IPS-18c (cell line): ENCODE data around the gene DIRAS1.
"Not testable (repeated sequence)": the region's sequence is repeated elsewhere in the genome, so short reads cannot be mapped to it uniquely, and the experiment has no call there.

Experiments
- H3K4me3 ChIP-seq: 2 replicates; pipeline ENCODE4 v1.7.0; 2013; ENCODE audit warnings: low read depth, mild to moderate bottlenecking, low read length, moderate library complexity; ENCODE audit not compliant: insufficient read depth
- H3K9me3 ChIP-seq: one replicate; pipeline ENCODE4 v1.6.1; 2013; ENCODE audit warnings: mild to moderate bottlenecking, low read length, moderate library complexity; ENCODE audit not compliant: control insufficient read depth, insufficient read depth

DIRAS1 gene

GRCh38 chr19:2676823-2677222, 44.3 kb downstream of the DIRAS1 start:
- Histone ChIP-seq H3K4me3 (no peak overlapping the region), H3K9me3 (no peaks in the 10 kb centered on the region)

- no peak overlapping the region for H3K4me3 ChIP-seq
- no peaks in the 10 kb centered on the region for H3K9me3 ChIP-seq
Observed at GRCh38 chr19:2675892-2676291, 45.3 kb downstream of the DIRAS1 start.

GRCh38 chr19:2670217-2670616, 51.0 kb downstream of the DIRAS1 start:
- no peaks in the 10 kb centered on the region for H3K9me3 ChIP-seq
- H3K4me3 ChIP-seq, result no peak overlapping the region

GRCh38 chr19:2668175-2668763, 52.9 kb downstream of the DIRAS1 start:
- Histone ChIP-seq H3K9me3 (no peaks in the 10 kb centered on the region), H3K4me3 (no peak overlapping the region)

- not testable (repeated sequence) for H3K9me3 ChIP-seq, H3K4me3 ChIP-seq
Observed at GRCh38 chr19:2667349-2667748, 53.8 kb downstream of the DIRAS1 start.

- H3K9me3 ChIP-seq, result peaks cover 2% of the 10 kb centered on the region
- no peak overlapping the region for H3K4me3 ChIP-seq
Observed at GRCh38 chr19:2666344-2666994, 54.7 kb downstream of the DIRAS1 start.

GRCh38 chr19:2665103-2665502, 56.1 kb downstream of the DIRAS1 start:
- Histone ChIP-seq H3K9me3 (peaks cover 2% of the 10 kb centered on the region), H3K4me3 (no peak overlapping the region)
